Neuronal stem cell (in vitro differentiated cells): Measurements from ENCODE around the gene NOS3.

Source experiments
- DNase-seq: peaks from one replicate; pipeline ENCODE4 v3.0.0-alpha.2; 2013; ENCODE audit warnings: low spot score
- H2AFZ ChIP-seq: one replicate; pipeline ENCODE4 v1.6.1; 2013; ENCODE audit warnings: mild to moderate bottlenecking, low read length, inconsistent platforms
- H2AK5ac ChIP-seq: 2 replicates; pipeline ENCODE4 v1.6.1; 2013; ENCODE audit warnings: low read depth, mild to moderate bottlenecking, inconsistent platforms, low read length, moderate library complexity, mixed read lengths
- H2BK120ac ChIP-seq: 2 replicates; pipeline ENCODE4 v1.6.1; 2013; ENCODE audit warnings: low read depth, mild to moderate bottlenecking, inconsistent platforms, low read length, moderate library complexity, mixed read lengths
- H2BK12ac ChIP-seq: one replicate; pipeline ENCODE4 v1.6.1; 2013; ENCODE audit warnings: low read length, inconsistent platforms
- H2BK15ac ChIP-seq: 2 replicates; pipeline ENCODE4 v1.6.1; 2013; ENCODE audit warnings: mild to moderate bottlenecking, low read length, inconsistent platforms, mixed read lengths
- H2BK5ac ChIP-seq: one replicate; pipeline ENCODE4 v1.6.1; 2013; ENCODE audit warnings: inconsistent platforms, mild to moderate bottlenecking, low read length, moderate library complexity
- H3K14ac ChIP-seq: one replicate; pipeline ENCODE4 v1.6.1; 2013; ENCODE audit warnings: low read length, inconsistent platforms
- H3K18ac ChIP-seq: 2 replicates; pipeline ENCODE4 v1.6.1; 2013; ENCODE audit warnings: low read length, inconsistent platforms
- H3K23ac ChIP-seq: 2 replicates; pipeline ENCODE4 v1.6.1; 2013; ENCODE audit warnings: low read depth, mild to moderate bottlenecking, mixed read lengths, low read length, inconsistent platforms; ENCODE audit not compliant: poor library complexity
- H3K27ac ChIP-seq: replicated peaks from 3 replicates; pipeline ENCODE4 v1.5.1; 2013; ENCODE audit warnings: low read length, inconsistent platforms
- H3K27me3 ChIP-seq, 3 experiments: 2 replicates each; pipeline ENCODE4 v1.6.1; 2013; ENCODE audit warnings: low read length in 3 of 3, mild to moderate bottlenecking in 2 of 3, inconsistent platforms in 1 of 3, low read depth in 1 of 3, mixed read lengths in 1 of 3, moderate library complexity in 1 of 3; ENCODE audit not compliant: control insufficient read depth in 3 of 3, insufficient read depth in 3 of 3
- H3K36me3 ChIP-seq, 2 donors: replicated peaks in 1 of 2; 2 replicates each; pipeline ENCODE4 v1.6.1; 2013; ENCODE audit warnings: low read length in 2 of 2; ENCODE audit not compliant: control insufficient read depth in 2 of 2, insufficient read depth in 2 of 2
- H3K4ac ChIP-seq: 2 replicates; pipeline ENCODE4 v1.6.1; 2013; ENCODE audit warnings: inconsistent platforms, mild to moderate bottlenecking, low read length, moderate library complexity
- H3K4me1 ChIP-seq, 2 donors: 1 replicate in 1 of 2; 2 replicates in 1 of 2; pipeline ENCODE4 v1.6.1; 2013; ENCODE audit warnings: low read length in 2 of 2, low read depth in 1 of 2; ENCODE audit not compliant: control insufficient read depth in 2 of 2, insufficient read depth in 1 of 2
- H3K4me2 ChIP-seq: one replicate; pipeline ENCODE4 v1.6.1; 2013; ENCODE audit warnings: mild to moderate bottlenecking, low read length, inconsistent platforms; ENCODE audit not compliant: insufficient read depth, poor library complexity, severe bottlenecking
- H3K4me3 ChIP-seq, 2 donors: 2 replicates each; pipeline ENCODE4 v1.5.1; 2013; ENCODE audit warnings: low read length in 2 of 2, mild to moderate bottlenecking in 2 of 2, inconsistent platforms in 1 of 2, moderate library complexity in 1 of 2
- H3K79me1 ChIP-seq: one replicate; pipeline ENCODE4 v1.6.1; 2013; ENCODE audit warnings: low read depth, mild to moderate bottlenecking, inconsistent platforms, low read length, moderate library complexity
- H3K9ac ChIP-seq: one replicate; pipeline ENCODE4 v1.6.1; 2013; ENCODE audit warnings: mild to moderate bottlenecking, low read depth, low read length, inconsistent platforms; ENCODE audit not compliant: poor library complexity
- H3K9me3 ChIP-seq, 2 donors: replicated peaks in 1 of 2; 2 replicates each; pipeline versions ENCODE3 to v1.6.1; 2013; ENCODE audit warnings: low read length in 2 of 2, mild to moderate bottlenecking in 2 of 2, inconsistent platforms in 1 of 2, low read depth in 1 of 2, mixed read lengths in 1 of 2, moderate library complexity in 1 of 2; ENCODE audit not compliant: control insufficient read depth in 2 of 2, insufficient read depth in 1 of 2
- H4K8ac ChIP-seq: one replicate; pipeline ENCODE4 v1.6.1; 2013; ENCODE audit warnings: low read depth, mild to moderate bottlenecking, inconsistent platforms, low read length, moderate library complexity
- H4K91ac ChIP-seq: one replicate; pipeline ENCODE4 v1.6.1; 2013; ENCODE audit warnings: low read length, low read depth, mild to moderate bottlenecking, inconsistent platforms; ENCODE audit not compliant: poor library complexity
- WGBS, 2 donors: extraction: QIAGEN DNeasy Blood & Tissue Kit; methylation state at CpG; one replicate each; pipeline ENCODE4 v1.1.7; 2013; ENCODE audit warnings: missing lambda C conversion rate in 2 of 2, mixed read lengths in 1 of 2; ENCODE audit not compliant: insufficient read length in 2 of 2, insufficient replicate concordance in 1 of 2; ENCODE audit errors: extremely low coverage in 2 of 2; 5-methylcytosine and 5-hydroxymethylcytosine counted together

The NOS3 gene

DNA sequence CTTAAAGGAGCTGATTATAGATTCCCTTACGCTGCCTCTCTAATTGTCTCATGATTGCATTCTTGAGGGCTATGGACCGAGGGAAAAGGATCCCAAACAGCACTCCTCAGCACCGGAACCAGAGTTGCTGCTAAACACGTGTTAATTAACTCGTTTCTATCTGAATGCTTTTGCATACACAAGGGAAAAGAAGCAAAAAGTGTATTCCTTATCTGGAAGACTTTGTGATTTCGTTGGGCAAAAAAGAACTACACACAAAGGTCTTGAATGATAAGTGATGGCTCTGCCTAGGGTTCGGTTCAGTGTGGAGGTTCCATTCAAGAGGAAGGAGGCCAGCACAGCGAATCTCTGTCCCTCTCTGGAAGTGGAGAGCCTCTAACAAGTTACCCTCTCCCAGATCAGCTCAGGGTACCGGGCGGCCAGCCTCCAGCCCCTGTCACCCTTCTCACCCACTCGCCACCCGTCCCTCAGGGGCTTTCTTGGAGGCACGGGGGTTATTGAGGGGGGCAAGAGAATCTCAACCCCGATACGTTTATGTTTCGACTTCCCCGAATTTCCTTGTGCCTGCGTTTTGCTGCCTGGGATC, 68.1 kb downstream of the NOS3 start:
- DNase-seq: no peak
- Histone ChIP-seq H3K27ac (no peak overlapping the region), H3K4me1 (peaks cover 25 to 38% of the 10 kb centered on the region in 2 donors), H2BK120ac (no peak overlapping the region), H3K9ac (peak overlapping the region; percentile 53), H3K79me1 (peaks cover 4% of the 10 kb centered on the region), H3K36me3 (peaks cover 1 to 18% of the 10 kb centered on the region in 2 donors), H3K4me3 (peak overlapping the region; percentile 61 to 76), H2BK12ac (no peak overlapping the region), H4K8ac (no peak overlapping the region), H3K14ac (no peak overlapping the region), H2BK5ac (peak overlapping the region; percentile 8), H3K27me3 (peaks cover 0 to 33% (median 0%) of the 10 kb centered on the region in 3 experiments), H3K23ac (peak overlapping the region; percentile 70), H2AK5ac (peak overlapping the region; percentile 43), H2BK15ac (peak overlapping the region; percentile 28), H3K4ac (no peak overlapping the region), H3K9me3 (no peaks in the 10 kb centered on the region), H4K91ac (no peak overlapping the region), H3K4me2 (peak overlapping the region; percentile 79), H2AFZ (peak overlapping the region; percentile 82), H3K18ac (peak overlapping the region; percentile 97)
- no CpG with 5 or more reads among the region's 18 CpGs for WGBS, 2 donors

DNA sequence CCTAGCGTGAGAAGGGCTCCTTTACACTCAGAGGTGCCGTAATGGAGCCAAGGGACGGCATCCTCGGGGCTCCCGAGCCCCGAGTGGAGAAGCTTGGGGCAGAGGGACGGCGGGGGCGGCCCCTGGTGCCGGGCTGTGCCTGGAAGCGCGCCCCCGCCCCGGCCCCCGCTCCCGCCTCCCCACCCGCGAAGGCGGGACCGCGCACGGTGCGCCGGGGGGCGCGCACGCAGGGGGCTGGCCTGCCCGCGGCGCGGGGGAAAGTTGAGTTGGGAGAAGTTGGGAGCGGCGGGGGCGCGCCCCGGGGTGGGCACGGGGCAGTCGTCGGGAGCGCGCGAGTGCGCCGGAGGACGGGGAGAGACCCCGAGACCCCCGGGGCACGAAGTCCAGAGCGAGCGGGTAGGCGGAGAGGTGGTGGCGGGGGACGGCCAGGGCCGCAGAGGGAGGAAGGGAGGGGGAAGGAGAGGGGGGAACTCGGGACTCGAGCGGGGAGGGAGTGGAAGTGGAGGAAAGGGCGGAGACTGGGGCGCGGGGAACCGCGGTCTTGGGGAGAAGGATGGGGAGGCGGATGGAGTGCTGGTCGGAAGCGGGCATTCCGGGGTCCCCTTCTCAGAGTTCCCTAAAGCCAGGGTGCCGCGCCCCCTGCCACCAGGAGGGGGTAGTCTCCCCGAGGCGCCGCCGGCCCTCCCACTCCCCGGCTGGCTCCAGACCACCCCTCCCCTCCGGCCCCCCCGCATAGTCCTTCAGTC, 68.7 kb downstream of the NOS3 start, which contains the start of gene SLC4A2:
SLC4A2 (plus strand) TSS at position 223 of the 746 bp plus-strand sequence. CDS start 2,399 bp downstream, outside the sequence.
- no CpG with 5 or more reads among the region's 75 CpGs for WGBS, 2 donors
- H4K91ac ChIP-seq: no peak within 1 kb of the TSS
- no peak within 1 kb of the TSS for H4K8ac ChIP-seq
- H3K4ac ChIP-seq: no peak within 1 kb of the TSS
- H3K9ac ChIP-seq: peak within 1 kb of the TSS; percentile 87
- peak within 1 kb of the TSS; percentile 61 to 88 for H3K4me3 ChIP-seq
- peak within 1 kb of the TSS; percentile 79 for H3K4me2 ChIP-seq
- peak within 1 kb of the TSS; percentile 85 for H2AK5ac ChIP-seq
- no peak within 1 kb of the TSS for H3K27ac ChIP-seq
- peaks cover 0 to 33% (median 0%) of the 10 kb centered on the region in 3 experiments for H3K27me3 ChIP-seq
- H3K9me3 ChIP-seq: no peaks in the 10 kb centered on the region
- H2AFZ ChIP-seq: peak within 1 kb of the TSS; percentile 82
- H2BK120ac ChIP-seq: peak within 1 kb of the TSS; percentile 58
- peak within 1 kb of the TSS; percentile 8 for H2BK5ac ChIP-seq
- H2BK12ac ChIP-seq: no peak within 1 kb of the TSS
- peak within 1 kb of the TSS; percentile 70 for H3K23ac ChIP-seq
- H3K36me3 ChIP-seq: peaks cover 4 to 21% of the 10 kb centered on the region in 2 donors
- peak; percentile 67 for DNase-seq
- H3K4me1 ChIP-seq: peaks cover 25 to 38% of the 10 kb centered on the region in 2 donors
- H3K79me1 ChIP-seq: peaks cover 4% of the 10 kb centered on the region
- peak within 1 kb of the TSS; percentile 97 for H3K18ac ChIP-seq
- peak within 1 kb of the TSS; percentile 94 for H2BK15ac ChIP-seq
- peak within 1 kb of the TSS; percentile 4 for H3K14ac ChIP-seq

DNA sequence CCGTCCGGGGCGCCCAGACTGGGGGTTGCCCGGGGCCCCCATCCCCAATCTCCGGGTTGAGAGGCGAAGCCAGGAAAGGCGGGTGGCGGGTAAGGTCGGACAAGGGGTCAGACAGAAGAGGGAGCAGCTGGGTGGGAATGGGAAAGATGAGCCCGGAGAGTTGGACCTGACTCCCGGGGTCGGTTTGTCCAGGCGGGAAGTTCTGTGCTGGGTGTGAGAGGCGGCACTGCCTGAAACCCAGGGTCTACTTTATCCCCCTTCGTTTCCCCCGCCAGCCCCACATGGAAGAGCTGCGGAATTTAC, 69.2 kb downstream of the NOS3 start:
- peaks cover 0 to 33% (median 0%) of the 10 kb centered on the region in 3 experiments for H3K27me3 ChIP-seq
- peak overlapping the region; percentile 94 for H3K18ac ChIP-seq
- no peak overlapping the region for H4K8ac ChIP-seq
- H3K9me3 ChIP-seq: no peaks in the 10 kb centered on the region
- DNase-seq: no peak
- H2BK120ac ChIP-seq: peak overlapping the region; percentile 58
- WGBS, 2 donors: no CpG with 5 or more reads among the region's 17 CpGs
- H3K23ac ChIP-seq: peak overlapping the region; percentile 8
- H3K4me1 ChIP-seq: peaks cover 25 to 38% of the 10 kb centered on the region in 2 donors
- H2BK5ac ChIP-seq: peak overlapping the region; percentile 8
- no peak overlapping the region for H3K4ac ChIP-seq
- peak overlapping the region; percentile 94 for H2BK15ac ChIP-seq
- no peak overlapping the region for H3K27ac ChIP-seq
- peak overlapping the region; percentile 76 for H3K4me2 ChIP-seq
- peak overlapping the region; percentile 87 for H3K9ac ChIP-seq
- peak overlapping the region; percentile 61 to 88 for H3K4me3 ChIP-seq
- peaks cover 4% of the 10 kb centered on the region for H3K79me1 ChIP-seq
- H3K14ac ChIP-seq: peak overlapping the region; percentile 4
- H2BK12ac ChIP-seq: no peak overlapping the region
- peak overlapping the region; percentile 82 for H2AFZ ChIP-seq
- no peak overlapping the region for H2AK5ac ChIP-seq
- H4K91ac ChIP-seq: no peak overlapping the region
- H3K36me3 ChIP-seq: peaks cover 8 to 26% of the 10 kb centered on the region in 2 donors
